ENCODE results near the gene TRIM49D2. TPM values are rescaled to one million over a fixed set of nuclear protein-coding genes. Genes with fewer than 3 reads are reported as not detected.
"Not testable (repeated sequence)": the region's sequence is repeated elsewhere in the genome, so short reads cannot be mapped to it uniquely, and the experiment has no call there.

Gene TRIM49D2
- not detected for total RNA-seq

- not testable (repeated sequence) for DNase-seq
Observed at GRCh38 chr11:89923764-89924163, at the start of gene TRIM49D2. Gene TRIM49D2 (plus strand): TSS chr11:89924064. CDS start chr11:89926762, 2,698 bp downstream.

GRCh38 chr11:89877511-89877910, 46.4 kb upstream of the TRIM49D2 start:
- not testable (repeated sequence) for DNase-seq

- DNase-seq = not testable (repeated sequence)
Observed at GRCh38 chr11:89893245-89893644, 30.6 kb upstream of the TRIM49D2 start.

GRCh38 chr11:89900809-89901208, 23.1 kb upstream of the TRIM49D2 start:
- not testable (repeated sequence) for DNase-seq

GRCh38 chr11:89922195-89922660, 1.6 kb upstream of the TRIM49D2 start, which contains the start of gene TRIM49D1:
Gene TRIM49D1 (minus strand): TSS chr11:89922245. CDS start chr11:89917710, 4,535 bp downstream.
- DNase-seq = no peak

- DNase-seq = not testable (repeated sequence)
Observed at GRCh38 chr11:89960833-89961232, 37.0 kb downstream of the TRIM49D2 start.

- DNase-seq = not testable (repeated sequence)
Observed at GRCh38 chr11:89965737-89966136, 41.9 kb downstream of the TRIM49D2 start, which contains the start of gene TRIM64. Gene TRIM64 (plus strand): TSS chr11:89966037. CDS start chr11:89968504, 2,467 bp downstream.

Small RNAs within 50 kb of the gene (small RNA-seq; reads per million reads assigned to genes)
- gene AP004607.1 (ENCODE audit: low replicate concordance) = not detected

Other genes with a start within 250 kb of the TRIM49D2 start
- not detected for gene TRIM77, start 213.8 kb upstream of the TRIM49D2 start, total RNA-seq
- gene TRIM49, start 115.5 kb upstream of the TRIM49D2 start, total RNA-seq = not detected
- gene TRIM64B, start 45.6 kb upstream of the TRIM49D2 start, total RNA-seq = not detected
- not detected for gene TRIM49D1, start 1.8 kb upstream of the TRIM49D2 start, total RNA-seq
- gene TRIM64, start 42.0 kb downstream of the TRIM49D2 start, total RNA-seq = not detected
- gene TRIM49C, start 107.0 kb downstream of the TRIM49D2 start, total RNA-seq = not detected
- not detected for gene UBTFL1, start 161.9 kb downstream of the TRIM49D2 start, total RNA-seq
- 8.5 TPM for gene NAALAD2, start 210.6 kb downstream of the TRIM49D2 start, total RNA-seq